OCI-LY7 (cell line): ENCODE results near the gene DNM2. TPM values are rescaled to one million over a fixed set of nuclear protein-coding genes. Genes with fewer than 3 reads are reported as not detected.

Source experiments
- BruUV-seq: library from RNA; stranded (reverse); fragments of 400-500 nt; replicated peaks from 2 replicates; lab custom pipeline; 2021; lab: Mats Ljungman, UMichigan
- CTCF ChIA-PET: fragments of 300-600 bp; sonication (Branson Sonifier 250); formaldehyde crosslinking; loops from one replicate; lab custom pipeline; 2022; ENCODE audit warnings: antibody characterized with exemption; ENCODE audit not compliant: unreplicated experiment; lab: Charles Lee
- POLR2A ChIA-PET: fragments of 300-600 bp; sonication (Branson Sonifier 250); formaldehyde crosslinking; loops from one replicate; lab custom pipeline; 2022; ENCODE audit warnings: antibody characterized with exemption; lab: Charles Lee
- DNase-seq: peaks from one replicate; pipeline ENCODE4 v3.0.0-alpha.2; 2015; ENCODE audit warnings: low spot score
- H2AFZ ChIP-seq: fragments of 200-600 bp; sonication (generic), shearing (Covaris generic); 2 replicates; pipeline ENCODE4 v1.6.1; 2014; ENCODE audit warnings: mild to moderate bottlenecking, antibody characterized with exemption, low read length, moderate library complexity
- H3K27ac ChIP-seq: fragments of 200-600 bp; sonication (generic); 2 replicates; pipeline ENCODE4 v1.5.1; 2014; ENCODE audit warnings: mixed run types, low read depth, mild to moderate bottlenecking, moderate library complexity, low read length, inconsistent platforms; ENCODE audit not compliant: poor library complexity, severe bottlenecking
- H3K36me3 ChIP-seq: fragments of 200-600 bp; sonication (generic); 2 replicates; pipeline ENCODE4 v1.6.1; 2014; ENCODE audit warnings: mild to moderate bottlenecking, antibody characterized with exemption, low read length, moderate library complexity, mixed read lengths; ENCODE audit not compliant: insufficient read depth
- H3K4me1 ChIP-seq: fragments of 200-600 bp; sonication (generic); 2 replicates; pipeline ENCODE4 v1.5.1; 2014; ENCODE audit warnings: mild to moderate bottlenecking, low read length; ENCODE audit not compliant: insufficient read depth, poor library complexity, severe bottlenecking
- H3K4me2 ChIP-seq: fragments of 200-600 bp; sonication (generic); 2 replicates; pipeline ENCODE4 v1.6.1; 2014; ENCODE audit warnings: mild to moderate bottlenecking, low read length
- H3K4me3 ChIP-seq: fragments of 200-600 bp; sonication (generic); 2 replicates; pipeline ENCODE4 v1.5.1; 2014; ENCODE audit warnings: mild to moderate bottlenecking, low read depth, low read length; ENCODE audit not compliant: poor library complexity, severe bottlenecking
- H3K79me2 ChIP-seq: fragments of 200-600 bp; sonication (generic); 2 replicates; pipeline ENCODE4 v1.6.1; 2016; ENCODE audit warnings: low read depth, mild to moderate bottlenecking, low read length, moderate library complexity, mixed read lengths; ENCODE audit not compliant: insufficient read depth
- H3K9me2 ChIP-seq: fragments of 200-600 bp; sonication (generic); 2 replicates; pipeline ENCODE4 v1.6.1; 2016; ENCODE audit warnings: mild to moderate bottlenecking, low read length, mixed read lengths; ENCODE audit not compliant: insufficient read depth
- H3K9me3 ChIP-seq: fragments of 200-600 bp; sonication (generic); 2 replicates; pipeline ENCODE4 v1.6.1; 2014; ENCODE audit warnings: mild to moderate bottlenecking, mixed run types, low read length, mixed read lengths
- H4K20me1 ChIP-seq: fragments of 200-600 bp; sonication (generic); 2 replicates; pipeline ENCODE4 v1.6.1; 2014; ENCODE audit warnings: mild to moderate bottlenecking, antibody characterized with exemption, low read length, moderate library complexity, mixed read lengths; ENCODE audit not compliant: insufficient read depth
- EZH2phosphoT487 ChIP-seq: fragments of 200-600 bp; sonication (generic); IDR thresholded peaks from 2 replicates; pipeline ENCODE4 v1.6.1; 2018; ENCODE audit warnings: low read depth, borderline replicate concordance, mild to moderate bottlenecking, mixed run types, antibody characterized with exemption, low read length, moderate library complexity, mixed read lengths
- intact Hi-C: fragments of 100-400 bp; cut with micrococcal nuclease; formaldehyde crosslinking; loops from one replicate; pipeline ENCODE4 v1.10.0; 2022; ENCODE audit not compliant: unreplicated experiment
- total RNA-seq, 2 experiments: library from RNA; depleted of rRNA in 1 of 2; stranded (reverse); fragments of >200 nt in 1 of 2; shearing (Covaris generic) in 1 of 2; gene quantifications; 2 replicates each; pipeline ENCODE4 v1.2.3, GENCODE V29; 2014 to 2022
- TF ChIP-seq, protein P1 (sequence below): fragments of 200-600 bp; sonication (generic); conservative IDR thresholded peaks from 2 replicates; pipeline ENCODE4 v1.5.1; 2014; ENCODE audit warnings: mild to moderate bottlenecking, antibody characterized with exemption, low read length, moderate library complexity, mixed read lengths

DNM2 gene
- total RNA-seq, 2 experiments from 2014 or later, result 139 to 165 TPM

DNA sequence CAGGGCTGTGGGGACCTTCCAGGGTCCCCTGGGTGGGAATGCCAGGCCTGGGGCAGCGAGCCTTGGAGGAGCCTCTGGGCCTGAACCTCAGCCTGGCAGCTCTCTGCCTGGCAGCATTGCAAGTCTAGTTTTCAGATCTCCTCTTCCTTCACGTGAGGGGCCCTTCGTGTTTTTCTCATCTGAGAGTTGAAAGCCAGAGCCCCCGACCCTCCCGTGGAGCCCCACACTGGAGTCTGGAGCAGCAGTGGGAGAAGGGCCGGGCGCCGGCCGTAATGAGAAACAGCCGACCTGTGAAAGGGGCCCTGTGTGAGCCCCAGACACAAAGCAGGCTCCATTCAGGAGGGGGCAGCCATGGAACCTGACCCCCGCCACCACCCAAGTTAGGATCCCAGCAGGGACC is 98.8 kb downstream of the DNM2 start:
- POLR2A ChIA-PET, result no interaction called here

DNA sequence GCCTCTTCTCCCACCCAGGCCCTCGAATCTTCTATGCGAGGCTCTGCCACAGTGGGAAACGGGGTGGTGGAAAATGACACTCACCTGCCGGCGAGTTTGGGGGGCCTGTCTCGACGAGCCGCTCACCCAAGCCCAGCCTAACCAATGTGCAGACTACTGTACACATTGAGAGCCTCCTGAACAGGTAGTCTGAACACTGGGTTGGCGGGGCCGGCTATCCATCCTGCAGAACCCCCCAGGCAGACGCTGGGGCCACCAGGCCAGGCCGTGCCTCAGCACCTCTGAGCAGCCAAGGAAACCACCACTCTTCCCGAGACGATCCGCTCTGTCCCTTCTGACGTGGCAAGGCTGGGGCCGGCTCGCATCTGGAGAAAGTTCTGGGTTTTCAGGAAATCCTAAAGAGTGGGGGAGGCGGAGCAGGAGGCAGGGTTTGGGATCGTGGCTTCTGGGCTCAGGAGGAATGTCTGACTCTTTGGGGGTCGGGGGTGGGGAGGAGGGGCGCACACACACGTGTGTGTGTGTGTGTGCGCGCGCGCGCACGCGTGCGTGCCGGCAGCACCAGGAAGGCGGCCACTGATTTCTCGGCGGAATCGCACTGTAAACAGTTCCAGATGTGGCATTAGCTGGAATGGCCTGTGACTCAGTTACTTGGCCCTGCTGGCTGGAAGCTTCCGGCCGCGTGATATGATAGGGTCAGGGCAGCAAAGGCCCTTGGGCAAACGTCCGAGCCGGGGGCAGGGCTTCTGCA is 99.6 kb downstream of the DNM2 start:
- H3K9me2 ChIP-seq, result no peaks in the 10 kb centered on the region
- POLR2A ChIA-PET, result no interaction called here
- TF ChIP-seq, protein P1, sequence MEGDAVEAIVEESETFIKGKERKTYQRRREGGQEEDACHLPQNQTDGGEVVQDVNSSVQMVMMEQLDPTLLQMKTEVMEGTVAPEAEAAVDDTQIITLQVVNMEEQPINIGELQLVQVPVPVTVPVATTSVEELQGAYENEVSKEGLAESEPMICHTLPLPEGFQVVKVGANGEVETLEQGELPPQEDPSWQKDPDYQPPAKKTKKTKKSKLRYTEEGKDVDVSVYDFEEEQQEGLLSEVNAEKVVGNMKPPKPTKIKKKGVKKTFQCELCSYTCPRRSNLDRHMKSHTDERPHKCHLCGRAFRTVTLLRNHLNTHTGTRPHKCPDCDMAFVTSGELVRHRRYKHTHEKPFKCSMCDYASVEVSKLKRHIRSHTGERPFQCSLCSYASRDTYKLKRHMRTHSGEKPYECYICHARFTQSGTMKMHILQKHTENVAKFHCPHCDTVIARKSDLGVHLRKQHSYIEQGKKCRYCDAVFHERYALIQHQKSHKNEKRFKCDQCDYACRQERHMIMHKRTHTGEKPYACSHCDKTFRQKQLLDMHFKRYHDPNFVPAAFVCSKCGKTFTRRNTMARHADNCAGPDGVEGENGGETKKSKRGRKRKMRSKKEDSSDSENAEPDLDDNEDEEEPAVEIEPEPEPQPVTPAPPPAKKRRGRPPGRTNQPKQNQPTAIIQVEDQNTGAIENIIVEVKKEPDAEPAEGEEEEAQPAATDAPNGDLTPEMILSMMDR, result no peak
- TF ChIP-seq EZH2phosphoT487, result no peak
- H3K4me3 ChIP-seq, result no peak overlapping the region
- intact Hi-C loops, result no loop called here
- H3K4me1 ChIP-seq, result no peaks in the 10 kb centered on the region
- H3K27ac ChIP-seq, result no peak overlapping the region
- H3K4me2 ChIP-seq, result no peak overlapping the region
- no peaks in the 10 kb centered on the region for H3K79me2 ChIP-seq
- BruUV-seq, result no TSS peak
- H4K20me1 ChIP-seq, result no peaks in the 10 kb centered on the region
- no peak overlapping the region for H2AFZ ChIP-seq
- peaks cover 35% of the 10 kb centered on the region for H3K36me3 ChIP-seq
- no peaks in the 10 kb centered on the region for H3K9me3 ChIP-seq
- no peak for DNase-seq
- CTCF ChIA-PET, result no interaction called here

More for the DNA sequence above, 98.8 kb downstream of the DNM2 start:
- Histone ChIP-seq H3K9me3 (no peaks in the 10 kb centered on the region), H3K36me3 (peaks cover 32% of the 10 kb centered on the region), H3K79me2 (no peaks in the 10 kb centered on the region), H4K20me1 (no peaks in the 10 kb centered on the region), H3K4me1 (no peaks in the 10 kb centered on the region), H3K27ac (no peak overlapping the region), H3K4me2 (no peak overlapping the region), H2AFZ (no peak overlapping the region), H3K4me3 (no peak overlapping the region), H3K9me2 (no peaks in the 10 kb centered on the region)
- BruUV-seq, result no TSS peak
- intact Hi-C loops, result no loop called here
- DNase-seq, result no peak
- CTCF ChIA-PET, result no interaction called here
- TF ChIP-seq, protein P1, result no peak
- no peak for TF ChIP-seq EZH2phosphoT487
